Neural cell (in vitro differentiated cells): Measurements from ENCODE around the gene SHMT1. TPM values are rescaled to one million over a fixed set of nuclear protein-coding genes. Genes with fewer than 3 reads are reported as not detected.

Source experiments
- H2AFZ ChIP-seq: fragments of 200-600, 300-800 bp; sonication (generic), shearing (Covaris generic); 2 replicates; pipeline ENCODE4 v1.6.0; 2014; ENCODE audit warnings: low read depth, mild to moderate bottlenecking, antibody characterized with exemption, low read length, moderate library complexity
- H3F3A ChIP-seq: fragments of 200-600 bp; shearing (Covaris generic); 2 replicates; pipeline ENCODE4 v1.6.1; 2016; ENCODE audit warnings: mild to moderate bottlenecking, moderate library complexity, mixed read lengths, antibody characterized with exemption, low read length; ENCODE audit not compliant: insufficient read depth, poor library complexity, severe bottlenecking
- H3K27ac ChIP-seq: fragments of 200-600, 300-800 bp; sonication (generic), shearing (Covaris generic); 2 replicates; pipeline ENCODE4 v1.5.1; 2014; ENCODE audit warnings: mild to moderate bottlenecking, low read length, moderate library complexity
- H3K27me3 ChIP-seq: fragments of 300-800, 200-600 bp; sonication (generic), shearing (Covaris generic); 2 replicates; pipeline ENCODE4 v1.6.0; 2014; ENCODE audit warnings: mild to moderate bottlenecking, low read depth, low read length, moderate library complexity; ENCODE audit not compliant: insufficient read depth
- H3K36me3 ChIP-seq: fragments of 300-800, 200-600 bp; sonication (generic), shearing (Covaris generic); 2 replicates; pipeline ENCODE4 v1.5.1; 2014; ENCODE audit warnings: mild to moderate bottlenecking, antibody characterized with exemption, low read length, moderate library complexity; ENCODE audit not compliant: insufficient read depth
- H3K4me2 ChIP-seq: fragments of 300-800, 200-600 bp; sonication (generic), shearing (Covaris generic); 2 replicates; pipeline ENCODE4 v1.6.0; 2014; ENCODE audit warnings: mild to moderate bottlenecking, low read length
- H3K4me3 ChIP-seq: fragments of 300-800, 200-600 bp; sonication (generic), shearing (Covaris generic); 2 replicates; pipeline ENCODE4 v1.5.1; 2014; ENCODE audit warnings: mild to moderate bottlenecking, low read length, moderate library complexity
- H3K79me2 ChIP-seq: fragments of 200-600 bp; shearing (Covaris generic); replicated peaks from 2 replicates; pipeline ENCODE4 v1.6.0; 2014; ENCODE audit warnings: mild to moderate bottlenecking, low read length, moderate library complexity; ENCODE audit not compliant: insufficient read depth
- H3K9ac ChIP-seq: fragments of 300-800, 200-600 bp; sonication (generic), shearing (Covaris generic); 2 replicates; pipeline ENCODE4 v1.6.1; 2016; ENCODE audit warnings: mild to moderate bottlenecking, low read length, mixed read lengths
- H3K9me2 ChIP-seq: fragments of 200-600 bp; shearing (Covaris generic); 2 replicates; pipeline ENCODE4 v1.6.1; 2016; ENCODE audit warnings: mild to moderate bottlenecking, low read length, mixed read lengths; ENCODE audit not compliant: insufficient read depth
- H3K9me3 ChIP-seq: fragments of 200-600, 300-800 bp; sonication (generic), shearing (Covaris generic); 2 replicates; pipeline ENCODE4 v1.6.1; 2016; ENCODE audit warnings: mild to moderate bottlenecking, mixed run types, low read length, moderate library complexity, mixed read lengths
- H4K20me1 ChIP-seq: fragments of 200-600 bp; shearing (Covaris generic); 2 replicates; pipeline ENCODE4 v1.6.1; 2016; ENCODE audit warnings: mild to moderate bottlenecking, mixed run types; ENCODE audit not compliant: insufficient read depth
- CTCF ChIP-seq: fragments of 450-650 bp; IDR thresholded peaks from 2 replicates; pipeline ENCODE4 v1.5.1; 2014; ENCODE audit warnings: antibody characterized with exemption, mild to moderate bottlenecking, moderate library complexity; ENCODE audit not compliant: poor library complexity, severe bottlenecking
- EP300 ChIP-seq: fragments of 450-650 bp; conservative IDR thresholded peaks from 2 replicates; pipeline ENCODE4 v1.6.1; 2014; ENCODE audit warnings: antibody characterized with exemption, mild to moderate bottlenecking, moderate library complexity; ENCODE audit not compliant: poor library complexity, severe bottlenecking
- EZH2 ChIP-seq: fragments of 200-600, 300-800 bp; shearing (Covaris generic), sonication (generic); IDR thresholded peaks from 2 replicates; pipeline ENCODE4 v1.6.1; 2014; ENCODE audit warnings: antibody characterized with exemption, low read length, borderline replicate concordance, mild to moderate bottlenecking; ENCODE audit not compliant: insufficient read depth, poor library complexity, severe bottlenecking
- MXI1 ChIP-seq: fragments of 450-650 bp; conservative IDR thresholded peaks from 2 replicates; pipeline ENCODE4 v1.6.1; 2014; ENCODE audit warnings: antibody characterized with exemption, mild to moderate bottlenecking; ENCODE audit not compliant: poor library complexity, severe bottlenecking
- POLR2AphosphoS5 ChIP-seq: IDR thresholded peaks from 2 replicates; pipeline ENCODE4 v1.6.1; 2012
- RAD21 ChIP-seq: fragments of 450-650 bp; conservative IDR thresholded peaks from 2 replicates; pipeline ENCODE4 v1.6.1; 2014; ENCODE audit warnings: antibody characterized with exemption, mild to moderate bottlenecking, moderate library complexity
- SMC3 ChIP-seq: fragments of 450-650 bp; conservative IDR thresholded peaks from 2 replicates; pipeline ENCODE4 v1.6.1; 2014; ENCODE audit warnings: antibody characterized with exemption, mild to moderate bottlenecking, moderate library complexity; ENCODE audit not compliant: poor library complexity
- TAF1 ChIP-seq: IDR thresholded peaks from 2 replicates; pipeline ENCODE4 v1.6.1; 2012; ENCODE audit warnings: low read depth
- polyA plus RNA-seq: library from polyadenylated mRNA; depleted of rRNA; stranded (reverse); fragments of >200 nt; gene quantifications from 2 replicates; pipeline ENCODE4 v1.2.3, GENCODE V29; 2014
- TF ChIP-seq, protein P1 (sequence below): IDR thresholded peaks from 2 replicates; pipeline ENCODE4 v1.6.1; 2012; ENCODE audit warnings: borderline replicate concordance

Gene SHMT1
- polyA plus RNA-seq, 1 donor from 2014 or later, result 4.5 TPM

GRCh38 chr17:18381158-18381952, 18.0 kb upstream of the SHMT1 start:
- Histone ChIP-seq H3F3A (no peaks in the 10 kb centered on the region), H3K9me2 (no peaks in the 10 kb centered on the region), H3K36me3 (no peaks in the 10 kb centered on the region), H2AFZ (no peak overlapping the region), H4K20me1 (no peaks in the 10 kb centered on the region), H3K27ac (no peak overlapping the region), H3K9me3 (no peaks in the 10 kb centered on the region), H3K27me3 (no peaks in the 10 kb centered on the region), H3K9ac (no peak overlapping the region), H3K4me2 (no peak overlapping the region), H3K79me2 (no peaks in the 10 kb centered on the region), H3K4me3 (no peak overlapping the region)
- no peak for TF ChIP-seq RAD21
- TF ChIP-seq EP300, result no peak
- TF ChIP-seq TAF1, result no peak
- no peak for TF ChIP-seq EZH2
- no peak for TF ChIP-seq MXI1
- no peak for TF ChIP-seq POLR2AphosphoS5
- no peak for TF ChIP-seq CTCF
- TF ChIP-seq, protein P1, sequence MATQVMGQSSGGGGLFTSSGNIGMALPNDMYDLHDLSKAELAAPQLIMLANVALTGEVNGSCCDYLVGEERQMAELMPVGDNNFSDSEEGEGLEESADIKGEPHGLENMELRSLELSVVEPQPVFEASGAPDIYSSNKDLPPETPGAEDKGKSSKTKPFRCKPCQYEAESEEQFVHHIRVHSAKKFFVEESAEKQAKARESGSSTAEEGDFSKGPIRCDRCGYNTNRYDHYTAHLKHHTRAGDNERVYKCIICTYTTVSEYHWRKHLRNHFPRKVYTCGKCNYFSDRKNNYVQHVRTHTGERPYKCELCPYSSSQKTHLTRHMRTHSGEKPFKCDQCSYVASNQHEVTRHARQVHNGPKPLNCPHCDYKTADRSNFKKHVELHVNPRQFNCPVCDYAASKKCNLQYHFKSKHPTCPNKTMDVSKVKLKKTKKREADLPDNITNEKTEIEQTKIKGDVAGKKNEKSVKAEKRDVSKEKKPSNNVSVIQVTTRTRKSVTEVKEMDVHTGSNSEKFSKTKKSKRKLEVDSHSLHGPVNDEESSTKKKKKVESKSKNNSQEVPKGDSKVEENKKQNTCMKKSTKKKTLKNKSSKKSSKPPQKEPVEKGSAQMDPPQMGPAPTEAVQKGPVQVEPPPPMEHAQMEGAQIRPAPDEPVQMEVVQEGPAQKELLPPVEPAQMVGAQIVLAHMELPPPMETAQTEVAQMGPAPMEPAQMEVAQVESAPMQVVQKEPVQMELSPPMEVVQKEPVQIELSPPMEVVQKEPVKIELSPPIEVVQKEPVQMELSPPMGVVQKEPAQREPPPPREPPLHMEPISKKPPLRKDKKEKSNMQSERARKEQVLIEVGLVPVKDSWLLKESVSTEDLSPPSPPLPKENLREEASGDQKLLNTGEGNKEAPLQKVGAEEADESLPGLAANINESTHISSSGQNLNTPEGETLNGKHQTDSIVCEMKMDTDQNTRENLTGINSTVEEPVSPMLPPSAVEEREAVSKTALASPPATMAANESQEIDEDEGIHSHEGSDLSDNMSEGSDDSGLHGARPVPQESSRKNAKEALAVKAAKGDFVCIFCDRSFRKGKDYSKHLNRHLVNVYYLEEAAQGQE, result no peak
- TF ChIP-seq SMC3, result no peak

DNA sequence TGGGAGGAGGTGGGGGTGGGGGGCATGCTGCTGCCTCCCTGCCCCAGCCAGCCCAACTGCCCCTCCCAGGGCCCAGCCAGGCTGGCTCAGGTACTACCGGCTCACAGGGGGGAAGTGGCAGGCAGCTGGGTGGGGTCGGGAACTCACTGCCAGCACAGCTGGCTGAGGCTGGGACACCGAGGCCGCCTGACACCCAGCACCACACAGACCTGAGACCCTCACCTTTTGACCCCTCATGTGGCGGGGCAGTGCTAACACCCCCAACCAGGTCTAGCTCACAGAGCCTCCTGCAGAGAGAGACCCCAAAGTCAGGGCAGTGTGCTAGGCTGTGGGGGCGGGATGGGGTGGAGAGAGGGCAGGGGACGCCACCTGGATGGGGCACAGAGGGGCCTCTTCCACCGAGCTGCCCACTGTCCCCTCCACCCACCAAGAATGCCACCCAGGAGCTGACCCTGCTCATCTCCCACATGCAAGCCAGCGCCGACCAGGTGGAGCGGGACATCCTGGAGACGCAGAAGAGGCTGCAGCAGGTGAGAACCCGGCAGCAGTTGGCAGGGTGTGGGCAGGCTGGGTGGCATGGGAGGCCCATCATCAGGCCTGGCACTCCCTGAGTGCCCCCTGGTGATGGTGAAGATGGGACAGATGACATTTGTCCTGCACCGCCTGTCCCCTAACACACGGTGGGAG, 17.3 kb upstream of the SHMT1 start:
- no peaks in the 10 kb centered on the region for H3F3A ChIP-seq
- no peaks in the 10 kb centered on the region for H3K9me3 ChIP-seq
- H2AFZ ChIP-seq, result no peak overlapping the region
- H3K4me3 ChIP-seq, result no peak overlapping the region
- H3K27me3 ChIP-seq, result no peaks in the 10 kb centered on the region
- TF ChIP-seq, protein P1, result no peak
- no peak for TF ChIP-seq EP300
- no peak for TF ChIP-seq POLR2AphosphoS5
- no peak for TF ChIP-seq EZH2
- TF ChIP-seq TAF1, result no peak
- no peak for TF ChIP-seq RAD21
- no peak for TF ChIP-seq SMC3
- no peak for TF ChIP-seq CTCF
- TF ChIP-seq MXI1, result no peak
- no peaks in the 10 kb centered on the region for H3K36me3 ChIP-seq
- H3K27ac ChIP-seq, result no peak overlapping the region
- no peaks in the 10 kb centered on the region for H4K20me1 ChIP-seq
- no peaks in the 10 kb centered on the region for H3K9me2 ChIP-seq
- no peak overlapping the region for H3K4me2 ChIP-seq
- no peak overlapping the region for H3K9ac ChIP-seq
- H3K79me2 ChIP-seq, result no peaks in the 10 kb centered on the region
